NCI-H1694 treated with DMSO at 0.1 percent for 48 hours (cell line): Measurements from ENCODE around the gene RPL32.

Source experiments
- DNase-seq: peaks from one replicate; lab custom pipeline; 2025; lab: John Stamatoyannopoulos, UW

RPL32 gene

GRCh38 chr3:12832350-12833221 is 8.8 kb downstream of the RPL32 start:
- DNase-seq: no peak

- no peak for DNase-seq
Measured at GRCh38 chr3:12831301-12831866, 10.0 kb downstream of the RPL32 start.

GRCh38 chr3:12830785-12831156 is 10.6 kb downstream of the RPL32 start:
- no peak for DNase-seq

GRCh38 chr3:12829886-12830784 is 11.2 kb downstream of the RPL32 start:
- DNase-seq: no peak

GRCh38 chr3:12829404-12829803 is 12.0 kb downstream of the RPL32 start:
- no peak for DNase-seq

GRCh38 chr3:12828751-12829150 is 12.6 kb downstream of the RPL32 start:
- DNase-seq: no peak

GRCh38 chr3:12825156-12825555 is 16.2 kb downstream of the RPL32 start:
- no peak for DNase-seq

- DNase-seq: no peak
Measured at GRCh38 chr3:12824299-12824698, 17.1 kb downstream of the RPL32 start.

- DNase-seq: no peak
Measured at GRCh38 chr3:12822725-12823373, 18.5 kb downstream of the RPL32 start.

- DNase-seq: no peak
Measured at GRCh38 chr3:12818773-12819172, 22.6 kb downstream of the RPL32 start.

GRCh38 chr3:12818273-12818672 is 23.1 kb downstream of the RPL32 start:
- no peak for DNase-seq

- DNase-seq: no peak
Measured at GRCh38 chr3:12817343-12817710, 24.0 kb downstream of the RPL32 start.

GRCh38 chr3:12816521-12817342 is 24.6 kb downstream of the RPL32 start:
- DNase-seq: no peak

GRCh38 chr3:12815719-12816118 is 25.6 kb downstream of the RPL32 start:
- DNase-seq: no peak

- no peak for DNase-seq
Measured at GRCh38 chr3:12815078-12815477, 26.3 kb downstream of the RPL32 start.

- no peak for DNase-seq
Measured at GRCh38 chr3:12813967-12814366, 27.4 kb downstream of the RPL32 start.

GRCh38 chr3:12812812-12813211 is 28.6 kb downstream of the RPL32 start:
- no peak for DNase-seq

- no peak for DNase-seq
Measured at GRCh38 chr3:12810961-12811360, 30.4 kb downstream of the RPL32 start.

GRCh38 chr3:12810013-12810780 is 31.2 kb downstream of the RPL32 start:
- DNase-seq: no peak

- DNase-seq: no peak
Measured at GRCh38 chr3:12809435-12809834, 31.9 kb downstream of the RPL32 start.

- no peak for DNase-seq
Measured at GRCh38 chr3:12809001-12809400, 32.4 kb downstream of the RPL32 start.
